Ascending aorta (tissue), 2 donors: ENCODE results near the gene MTSS2. TPM values are rescaled to one million over a fixed set of nuclear protein-coding genes. Genes with fewer than 3 reads are reported as not detected.

Source experiments
- DNase-seq, 2 donors: peaks; one replicate each; pipeline ENCODE4 v3.0.0-alpha.2; 2019; ENCODE audit warnings: low spot score in 2 of 2
- H3K27ac ChIP-seq, 2 donors: fragments of 200-600 bp; sonication (generic); one replicate each; pipeline ENCODE4 v1.5.1; 2016 to 2017; ENCODE audit warnings: mild to moderate bottlenecking in 1 of 2
- H3K27me3 ChIP-seq: fragments of 200-600 bp; sonication (generic); one replicate; pipeline ENCODE4 v1.5.1; 2017
- H3K36me3 ChIP-seq, 2 donors: fragments of 200-600 bp; sonication (generic); one replicate each; pipeline ENCODE4 v1.5.1; 2016
- H3K4me1 ChIP-seq, 2 donors: fragments of 200-600 bp; sonication (generic); one replicate each; pipeline ENCODE4 v1.5.1; 2016 to 2017; ENCODE audit warnings: mild to moderate bottlenecking in 1 of 2
- H3K4me3 ChIP-seq, 2 donors: fragments of 200-600 bp; sonication (generic); one replicate each; pipeline ENCODE4 v1.5.1; 2016 to 2017; ENCODE audit warnings: mild to moderate bottlenecking in 1 of 2
- H3K9me3 ChIP-seq, 2 donors: fragments of 200-600 bp; sonication (generic); one replicate each; pipeline ENCODE4 v1.5.1; 2016
- intact Hi-C: fragments of 100-400 bp; cut with DNase I; formaldehyde crosslinking; loops from one replicate; pipeline ENCODE4 v1.15.1; 2023
- total RNA-seq: library from RNA; depleted of rRNA; stranded (reverse); fragments of >200 nt; gene quantifications from one replicate; pipeline ENCODE4 v1.1.0, GENCODE V29; 2016
- TF ChIP-seq, protein P1 (sequence below), 3 experiments: fragments of 200-600 bp in 2 of 3; fragments of 450-650 bp in 1 of 3; sonication (generic) in 2 of 3; IDR thresholded peaks; one replicate each; pipeline ENCODE4 v1.5.1; 2016 to 2019; ENCODE audit warnings: antibody characterized with exemption in 3 of 3, mild to moderate bottlenecking in 1 of 3, moderate library complexity in 1 of 3

The MTSS2 gene
- total RNA-seq, 1 donor from 2014 or later: 98.6 TPM

DNA sequence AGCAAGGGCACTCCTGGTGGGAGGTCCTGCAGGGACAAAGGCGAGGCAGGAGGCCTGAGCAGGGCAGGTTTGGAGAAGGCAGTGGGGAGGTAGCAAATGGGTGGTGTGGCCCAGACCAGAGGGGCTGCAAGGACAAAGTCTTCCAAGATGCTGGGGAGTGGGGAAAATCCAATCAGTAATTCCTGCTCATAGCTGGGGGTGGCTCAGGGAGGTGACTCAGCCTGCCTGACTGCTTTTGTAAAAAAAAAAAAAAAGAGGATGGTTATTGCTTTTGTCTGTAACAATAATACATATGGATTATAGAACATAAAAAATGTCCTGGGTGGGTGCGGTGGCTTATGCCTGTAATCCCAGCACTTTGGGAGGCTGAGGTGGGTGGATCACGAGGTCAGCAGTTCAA lies 34.3 kb downstream of the MTSS2 start:
- no peaks in the 10 kb centered on the region for H3K36me3 ChIP-seq
- H3K27ac ChIP-seq: no peak overlapping the region
- H3K9me3 ChIP-seq: no peaks in the 10 kb centered on the region
- TF ChIP-seq, protein P1, sequence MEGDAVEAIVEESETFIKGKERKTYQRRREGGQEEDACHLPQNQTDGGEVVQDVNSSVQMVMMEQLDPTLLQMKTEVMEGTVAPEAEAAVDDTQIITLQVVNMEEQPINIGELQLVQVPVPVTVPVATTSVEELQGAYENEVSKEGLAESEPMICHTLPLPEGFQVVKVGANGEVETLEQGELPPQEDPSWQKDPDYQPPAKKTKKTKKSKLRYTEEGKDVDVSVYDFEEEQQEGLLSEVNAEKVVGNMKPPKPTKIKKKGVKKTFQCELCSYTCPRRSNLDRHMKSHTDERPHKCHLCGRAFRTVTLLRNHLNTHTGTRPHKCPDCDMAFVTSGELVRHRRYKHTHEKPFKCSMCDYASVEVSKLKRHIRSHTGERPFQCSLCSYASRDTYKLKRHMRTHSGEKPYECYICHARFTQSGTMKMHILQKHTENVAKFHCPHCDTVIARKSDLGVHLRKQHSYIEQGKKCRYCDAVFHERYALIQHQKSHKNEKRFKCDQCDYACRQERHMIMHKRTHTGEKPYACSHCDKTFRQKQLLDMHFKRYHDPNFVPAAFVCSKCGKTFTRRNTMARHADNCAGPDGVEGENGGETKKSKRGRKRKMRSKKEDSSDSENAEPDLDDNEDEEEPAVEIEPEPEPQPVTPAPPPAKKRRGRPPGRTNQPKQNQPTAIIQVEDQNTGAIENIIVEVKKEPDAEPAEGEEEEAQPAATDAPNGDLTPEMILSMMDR (IDR thresholded peaks at IDR 0.05): no peak
- no peaks in the 10 kb centered on the region for H3K27me3 ChIP-seq
- intact Hi-C loops: loop anchor here (10.0 kb wide), 1 partner anchor 267 kb away; no protein-coding TSS in a partner anchor
- H3K4me3 ChIP-seq: no peak overlapping the region
- H3K4me1 ChIP-seq: peaks cover 6 to 21% of the 10 kb centered on the region in 2 donors
- peak in 1 of 2 donors; percentile 27 for DNase-seq

DNA sequence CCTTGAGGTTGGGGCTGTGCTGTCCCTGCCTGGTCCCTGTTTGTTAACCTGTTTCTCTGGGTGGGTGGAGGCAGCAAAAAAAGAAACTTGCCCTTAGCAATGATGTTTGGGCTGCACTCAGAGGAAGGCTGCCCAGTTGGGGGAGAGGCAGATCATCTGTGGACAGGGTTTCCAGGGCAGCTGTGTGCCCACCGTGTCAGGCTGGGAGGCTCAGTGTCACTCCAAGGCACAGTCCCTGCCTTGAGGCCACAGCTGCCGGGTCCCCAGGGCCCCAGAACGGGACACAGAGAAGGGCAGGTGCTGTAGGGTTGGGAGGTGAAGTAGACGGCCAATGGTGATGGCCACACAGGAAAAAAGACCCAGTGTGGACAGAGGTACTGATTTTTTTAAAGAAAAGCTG lies 35.6 kb downstream of the MTSS2 start:
- intact Hi-C loops: loop anchor here (10.0 kb wide), 1 partner anchor 265 kb away; no protein-coding TSS in a partner anchor
- Histone ChIP-seq H3K4me3 (no peak overlapping the region), H3K4me1 (peaks cover 6 to 23% of the 10 kb centered on the region in 2 donors), H3K27ac (peak overlapping the region; percentile 33 to 44), H3K9me3 (no peaks in the 10 kb centered on the region), H3K36me3 (no peaks in the 10 kb centered on the region), H3K27me3 (no peaks in the 10 kb centered on the region)
- TF ChIP-seq, protein P1 (IDR thresholded peaks at IDR 0.05): no peak
- peak in 1 of 2 donors; percentile 40 for DNase-seq

DNA sequence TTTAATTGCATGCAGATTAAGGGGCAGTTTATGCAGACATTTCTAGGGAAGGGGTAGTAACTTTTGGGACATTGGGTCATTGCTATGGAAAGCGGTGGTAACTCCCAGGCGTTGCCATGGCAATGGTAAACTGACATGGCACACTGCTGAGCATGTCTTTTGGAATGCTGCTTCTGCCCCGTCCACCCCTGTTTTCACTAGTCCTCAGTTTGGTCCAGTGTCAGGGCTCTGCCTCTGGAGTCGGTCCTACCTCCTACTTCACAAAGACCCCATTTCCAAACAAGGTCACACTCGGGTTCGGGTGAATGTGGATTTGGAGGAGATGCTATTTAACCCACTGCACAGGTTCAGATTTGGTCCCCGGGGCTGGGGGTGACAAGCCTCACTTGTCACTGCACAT lies 36.6 kb downstream of the MTSS2 start:
- peak overlapping the region; percentile 77 to 78 for H3K27ac ChIP-seq
- no peaks in the 10 kb centered on the region for H3K36me3 ChIP-seq
- H3K27me3 ChIP-seq: no peaks in the 10 kb centered on the region
- H3K4me1 ChIP-seq: peaks cover 6 to 23% of the 10 kb centered on the region in 2 donors
- intact Hi-C loops: no loop called here
- TF ChIP-seq, protein P1 (IDR thresholded peaks at IDR 0.05): no peak
- peak in 1 of 2 donors; percentile 82 for DNase-seq
- H3K4me3 ChIP-seq: no peak overlapping the region
- no peaks in the 10 kb centered on the region for H3K9me3 ChIP-seq

DNA sequence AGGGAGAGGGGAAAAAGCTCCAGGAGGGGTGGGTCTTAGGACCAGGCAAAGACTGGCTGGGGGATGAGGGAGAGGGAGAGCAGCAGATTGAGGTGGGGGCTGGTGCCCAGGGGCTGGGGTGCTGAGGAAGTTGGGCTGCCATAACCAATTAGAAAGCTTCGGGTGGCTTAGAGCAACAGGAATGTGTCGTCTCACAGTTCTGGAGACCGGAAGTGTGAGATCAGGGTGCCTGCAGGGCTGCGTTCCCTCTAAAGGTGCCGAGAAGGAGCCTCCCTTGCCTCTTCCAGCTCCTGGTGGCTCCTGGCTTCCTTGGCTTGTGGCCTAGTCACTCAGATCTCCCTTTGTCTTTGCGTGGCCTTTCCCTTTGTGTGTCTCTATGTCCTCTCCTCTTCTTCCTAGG lies 37.2 kb downstream of the MTSS2 start:
- H3K4me1 ChIP-seq: peaks cover 6 to 19% of the 10 kb centered on the region in 2 donors
- TF ChIP-seq, protein P1 (IDR thresholded peaks at IDR 0.05): no peak
- H3K36me3 ChIP-seq: no peaks in the 10 kb centered on the region
- H3K9me3 ChIP-seq: no peaks in the 10 kb centered on the region
- no peak for DNase-seq
- intact Hi-C loops: no loop called here
- H3K27me3 ChIP-seq: no peaks in the 10 kb centered on the region
- no peak overlapping the region for H3K4me3 ChIP-seq
- peak overlapping the region; percentile 77 to 78 for H3K27ac ChIP-seq

DNA sequence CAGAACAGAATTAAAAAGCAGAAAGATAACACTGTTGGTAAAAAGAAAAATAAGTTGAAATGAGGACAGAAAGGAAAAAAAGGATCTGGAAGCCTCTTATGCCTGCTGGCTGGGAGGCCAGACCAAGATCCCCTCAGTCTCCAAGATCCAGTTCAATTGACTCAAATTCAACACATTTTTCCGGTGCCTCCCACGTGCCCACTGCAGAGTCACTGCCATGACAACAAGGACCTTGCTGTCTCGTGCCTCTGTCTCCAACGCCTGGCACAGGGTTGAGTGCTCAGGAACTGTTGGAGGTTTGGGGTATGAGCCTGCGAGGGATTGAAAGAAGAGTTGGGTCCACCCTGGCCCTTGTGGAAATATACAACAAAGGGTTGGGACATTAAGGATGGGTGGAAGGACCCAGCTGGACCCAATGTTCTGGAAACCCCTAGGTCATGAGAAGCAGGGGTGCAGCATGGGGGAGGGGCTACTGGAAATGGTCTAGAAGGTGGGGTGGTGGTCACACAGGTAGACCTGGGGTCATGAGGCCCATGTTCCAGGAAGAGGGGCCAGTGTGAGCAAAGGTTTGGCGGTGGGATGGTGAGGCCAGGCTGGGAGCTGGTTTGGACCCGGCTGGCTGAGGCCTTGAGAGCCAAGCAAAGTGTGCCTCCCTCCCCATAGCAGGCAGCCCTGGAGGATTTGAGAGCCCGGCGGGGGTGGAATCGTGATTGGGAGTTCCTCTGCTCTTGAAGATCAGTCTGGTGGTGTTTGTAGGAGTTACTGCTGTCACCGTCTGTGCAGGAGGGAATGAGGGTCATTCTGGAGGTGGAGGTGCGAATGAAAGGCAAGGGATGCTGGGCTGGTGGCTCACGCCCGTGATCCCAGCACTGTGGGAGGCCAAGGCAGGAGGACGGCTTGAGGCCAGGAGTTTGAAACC lies 38.2 kb downstream of the MTSS2 start:
- H3K9me3 ChIP-seq: no peaks in the 10 kb centered on the region
- no peaks in the 10 kb centered on the region for H3K27me3 ChIP-seq
- H3K36me3 ChIP-seq: no peaks in the 10 kb centered on the region
- peak overlapping the region; percentile 77 to 78 for H3K27ac ChIP-seq
- peak overlapping the region in 1 of 2 donors; percentile 48 for H3K4me3 ChIP-seq
- DNase-seq: peak in 1 of 2 donors; percentile 73
- intact Hi-C loops: loop anchor here (2.0 kb wide), 1 partner anchor 71 kb away; no protein-coding TSS in a partner anchor
- peaks cover 6 to 19% of the 10 kb centered on the region in 2 donors for H3K4me1 ChIP-seq
- TF ChIP-seq, protein P1 (IDR thresholded peaks at IDR 0.05): no peak
